HG03565 (cell line): Measurements from ENCODE around the gene CALB2.
"Not testable (repeated sequence)": the region's sequence is repeated elsewhere in the genome, so short reads cannot be mapped to it uniquely, and the experiment has no call there.

Experiments
- ATAC-seq: cut with Tn5 transposase; IDR thresholded peaks from one replicate; pipeline ENCODE4 v1.9.1; 2021; ENCODE audit warnings: mild to moderate bottlenecking, moderate library complexity; ENCODE audit not compliant: unreplicated experiment

The CALB2 gene

GRCh38 chr16:71358464-71358998 is at the start of gene CALB2:
TSS of gene CALB2 (plus strand) at chr16:71358723. CDS start at chr16:71358793, 70 bp downstream.
- ATAC-seq: peak; percentile 73

GRCh38 chr16:71311553-71312158 is 46.9 kb upstream of the CALB2 start:
- ATAC-seq: no peak

GRCh38 chr16:71313591-71313990 is 44.9 kb upstream of the CALB2 start:
- ATAC-seq: not testable (repeated sequence)

GRCh38 chr16:71315269-71315668 is 43.3 kb upstream of the CALB2 start:
- ATAC-seq: no peak

- ATAC-seq: no peak
Observed at GRCh38 chr16:71319999-71320398, 38.5 kb upstream of the CALB2 start.

- no peak for ATAC-seq
Observed at GRCh38 chr16:71327720-71328119, 30.8 kb upstream of the CALB2 start.

GRCh38 chr16:71328151-71328550 is 30.4 kb upstream of the CALB2 start:
- ATAC-seq: no peak

- no peak for ATAC-seq
Observed at GRCh38 chr16:71337631-71338030, 20.9 kb upstream of the CALB2 start.

GRCh38 chr16:71338193-71338592 is 20.3 kb upstream of the CALB2 start:
- no peak for ATAC-seq

GRCh38 chr16:71338632-71339031 is 19.9 kb upstream of the CALB2 start:
- no peak for ATAC-seq

GRCh38 chr16:71339236-71340171 is 19.0 kb upstream of the CALB2 start:
- no peak for ATAC-seq

- ATAC-seq: no peak
Observed at GRCh38 chr16:71340406-71340805, 18.1 kb upstream of the CALB2 start.

- no peak for ATAC-seq
Observed at GRCh38 chr16:71341881-71342280, 16.6 kb upstream of the CALB2 start.

- no peak for ATAC-seq
Observed at GRCh38 chr16:71343078-71343477, 15.4 kb upstream of the CALB2 start.

GRCh38 chr16:71344315-71344905 is 14.1 kb upstream of the CALB2 start:
- no peak for ATAC-seq

GRCh38 chr16:71345031-71345430 is 13.5 kb upstream of the CALB2 start:
- ATAC-seq: no peak

- no peak for ATAC-seq
Observed at GRCh38 chr16:71347146-71347545, 11.4 kb upstream of the CALB2 start.

GRCh38 chr16:71348262-71349085 is 10.0 kb upstream of the CALB2 start:
- ATAC-seq: no peak

GRCh38 chr16:71350821-71351557 is 7.5 kb upstream of the CALB2 start:
- ATAC-seq: no peak

- ATAC-seq: no peak
Observed at GRCh38 chr16:71351558-71351901, 7.0 kb upstream of the CALB2 start.
